Liver (tissue), 9 donors: ENCODE data around the gene MAP3K3. TPM values are rescaled to one million over a fixed set of nuclear protein-coding genes. Genes with fewer than 3 reads are reported as not detected.

Experiments
- DNase-seq: peaks from one replicate; pipeline ENCODE4 v3.0.0-alpha.2; 2017; ENCODE audit warnings: low spot score
- H3K27ac ChIP-seq, 2 donors: one replicate each; pipeline ENCODE4 v1.7.0; 2013; ENCODE audit warnings: inconsistent platforms in 2 of 2, low read length in 2 of 2, control low read depth in 1 of 2, low read depth in 1 of 2, mild to moderate bottlenecking in 1 of 2
- H3K27me3 ChIP-seq, 4 donors: one replicate each; pipeline versions ENCODE4 v1.6.1 to v1.7.0; 2013; ENCODE audit warnings: low read length in 3 of 4, inconsistent platforms in 1 of 4, mild to moderate bottlenecking in 1 of 4, moderate library complexity in 1 of 4; ENCODE audit not compliant: control insufficient read depth in 4 of 4, insufficient read depth in 4 of 4
- H3K36me3 ChIP-seq, 4 donors: one replicate each; pipeline versions ENCODE4 v1.6.1 to v1.7.0; 2013; ENCODE audit warnings: low read length in 3 of 4, mild to moderate bottlenecking in 3 of 4, low read depth in 1 of 4, moderate library complexity in 1 of 4; ENCODE audit not compliant: control insufficient read depth in 4 of 4, insufficient read depth in 3 of 4
- H3K4me1 ChIP-seq, 4 donors: one replicate each; pipeline versions ENCODE4 v1.6.1 to v1.7.0; 2013; ENCODE audit warnings: low read length in 3 of 4, mild to moderate bottlenecking in 3 of 4, moderate library complexity in 1 of 4; ENCODE audit not compliant: control insufficient read depth in 4 of 4, insufficient read depth in 4 of 4
- H3K4me3 ChIP-seq, 3 donors: one replicate each; pipeline versions ENCODE4 v1.6.1 to v1.7.0; 2013; ENCODE audit warnings: low read length in 3 of 3, control low read depth in 1 of 3, low read depth in 1 of 3, mild to moderate bottlenecking in 1 of 3
- H3K9ac ChIP-seq, 2 donors: one replicate each; pipeline ENCODE4 v1.7.0; 2013; ENCODE audit warnings: low read length in 2 of 2, mild to moderate bottlenecking in 2 of 2, moderate library complexity in 2 of 2, control low read depth in 1 of 2, low read depth in 1 of 2
- H3K9me3 ChIP-seq, 4 donors: one replicate each; pipeline versions ENCODE4 v1.6.1 to v1.7.0; 2013; ENCODE audit warnings: low read length in 3 of 4; ENCODE audit not compliant: control insufficient read depth in 4 of 4
- ATF3 ChIP-seq: IDR thresholded peaks from 2 replicates; pipeline ENCODE4 v1.6.1; 2016; ENCODE audit warnings: antibody characterized with exemption
- CTCF ChIP-seq: fragments of 150-350 bp; IDR thresholded peaks from 2 replicates; pipeline ENCODE4 v1.5.1; 2017; ENCODE audit warnings: improper control_type of control experiment, low read depth, low read length; ENCODE audit not compliant: missing input control
- EGR1 ChIP-seq, 2 donors: IDR thresholded peaks; 2 replicates each; pipeline ENCODE4 v1.6.1; 2016 to 2018; ENCODE audit warnings: antibody characterized with exemption in 2 of 2, low read depth in 2 of 2
- FOXA1 ChIP-seq: IDR thresholded peaks from 2 replicates; pipeline ENCODE4 v1.6.1; 2016; ENCODE audit warnings: antibody characterized with exemption
- FOXA2 ChIP-seq: IDR thresholded peaks from 2 replicates; pipeline ENCODE4 v1.6.1; 2016; ENCODE audit warnings: antibody characterized with exemption
- GABPA ChIP-seq, 2 donors: IDR thresholded peaks in 1 of 2; conservative IDR thresholded peaks in 1 of 2; 2 replicates each; pipeline ENCODE4 v1.6.1; 2016; ENCODE audit warnings: antibody characterized with exemption in 2 of 2, mild to moderate bottlenecking in 1 of 2, moderate library complexity in 1 of 2
- HNF4A ChIP-seq, 2 donors: conservative IDR thresholded peaks; 2 replicates each; pipeline ENCODE4 v1.6.1; 2016; ENCODE audit warnings: antibody characterized with exemption in 2 of 2, mild to moderate bottlenecking in 2 of 2
- HNF4G ChIP-seq: IDR thresholded peaks from 2 replicates; pipeline ENCODE4 v1.6.1; 2016; ENCODE audit warnings: antibody characterized with exemption
- JUND ChIP-seq, 2 donors: IDR thresholded peaks; 2 replicates each; pipeline ENCODE4 v1.6.1; 2016; ENCODE audit warnings: antibody characterized with exemption in 2 of 2
- MAX ChIP-seq: IDR thresholded peaks from 2 replicates; pipeline ENCODE4 v1.6.1; 2016; ENCODE audit warnings: antibody characterized with exemption
- NR2F2 ChIP-seq: IDR thresholded peaks from 2 replicates; pipeline ENCODE4 v1.6.1; 2016; ENCODE audit warnings: antibody characterized with exemption
- RAD21 ChIP-seq, 2 donors: IDR thresholded peaks; 2 replicates each; pipeline ENCODE4 v1.6.1; 2016; ENCODE audit warnings: antibody characterized with exemption in 2 of 2, mild to moderate bottlenecking in 2 of 2
- REST ChIP-seq: IDR thresholded peaks from 2 replicates; pipeline ENCODE4 v1.6.1; 2016; ENCODE audit warnings: antibody characterized with exemption, mild to moderate bottlenecking
- RXRA ChIP-seq, 2 donors: IDR thresholded peaks; 2 replicates each; pipeline ENCODE4 v1.6.1; 2017 to 2018; ENCODE audit warnings: antibody characterized with exemption in 2 of 2, mild to moderate bottlenecking in 1 of 2
- TAF1 ChIP-seq: conservative IDR thresholded peaks from 2 replicates; pipeline ENCODE4 v1.6.1; 2016; ENCODE audit warnings: antibody characterized with exemption, mild to moderate bottlenecking
- YY1 ChIP-seq: IDR thresholded peaks from 2 replicates; pipeline ENCODE4 v1.6.1; 2016; ENCODE audit warnings: antibody characterized with exemption, mild to moderate bottlenecking
- ZBTB33 ChIP-seq: IDR thresholded peaks from 2 replicates; pipeline ENCODE4 v1.6.1; 2016; ENCODE audit warnings: antibody characterized with exemption
- WGBS: extraction: QIAGEN DNeasy Blood & Tissue Kit; methylation state at CpG from one replicate; pipeline ENCODE4 v1.1.7; 2013; 5-methylcytosine and 5-hydroxymethylcytosine counted together
- polyA plus RNA-seq, 2 donors: library from polyadenylated mRNA; stranded (reverse) in 1 of 2; unstranded in 1 of 2; fragments of 200-250 nt in 1 of 2; fragments of >200 nt in 1 of 2; fragmentation: Nextera tagmentation in 1 of 2; extraction: Ambion mirVana in 1 of 2; gene quantifications; one replicate each; pipeline versions ENCODE4 v1.2.1 to v1.2.3, GENCODE V29; 2013 to 2015
- total RNA-seq, 2 donors: library from RNA; depleted of rRNA; stranded (reverse); fragments of >200 nt; gene quantifications; one replicate each; pipeline ENCODE4 v1.2.3, GENCODE V29; 2014
- donor health status: healthy.
- donor health status: healthy.
- donor health status: healthy.
- donor health status: healthy.
- donor health status: healthy.

Gene MAP3K3
- total and polyA plus RNA-seq, 4 donors: 3.9 to 28.7 (median 11.0) TPM

GRCh38 chr17:63635787-63636186, 13.6 kb downstream of the MAP3K3 start:
- Histone ChIP-seq H3K4me1 (peaks cover 0 to 9% (median 2%) of the 10 kb centered on the region in 4 donors), H3K27me3 (no peaks in the 10 kb centered on the region), H3K9me3 (no peaks in the 10 kb centered on the region), H3K4me3 (no peak overlapping the region), H3K27ac (no peak overlapping the region), H3K9ac (no peak overlapping the region), H3K36me3 (peaks cover 5 to 13% (median 8%) of the 10 kb centered on the region in 4 donors)
- no peak for DNase-seq
- no peak for TF ChIP-seq HNF4A (conservative IDR thresholded peaks at IDR 0.05)
- TF ChIP-seq RAD21 (IDR thresholded peaks at IDR 0.05): no peak
- no peak for TF ChIP-seq HNF4G
- TF ChIP-seq GABPA (IDR thresholded peaks at IDR 0.05 in 1 of 2, conservative IDR thresholded peaks at IDR 0.05 in 1 of 2): no peak
- no peak for TF ChIP-seq YY1
- TF ChIP-seq CTCF: no peak
- no peak for TF ChIP-seq ATF3
- 96% methylated on average over 2 of the region's 2 CpGs for WGBS

GRCh38 chr17:63639125-63639524, 16.9 kb downstream of the MAP3K3 start:
- H3K36me3 ChIP-seq: peaks cover 3 to 13% (median 4%) of the 10 kb centered on the region in 4 donors
- no peak for TF ChIP-seq ZBTB33
- TF ChIP-seq CTCF: no peak
- no peak for TF ChIP-seq HNF4G
- no peak for TF ChIP-seq EGR1 (IDR thresholded peaks at IDR 0.05; ENCODE audit: low read depth in 2 of 2)
- TF ChIP-seq RXRA (IDR thresholded peaks at IDR 0.05): no peak
- TF ChIP-seq JUND (IDR thresholded peaks at IDR 0.05): no peak
- no peak for TF ChIP-seq MAX
- no peak for TF ChIP-seq ATF3
- TF ChIP-seq NR2F2: no peak
- no peak for TF ChIP-seq FOXA1
- TF ChIP-seq REST: no peak
- TF ChIP-seq GABPA (IDR thresholded peaks at IDR 0.05 in 1 of 2, conservative IDR thresholded peaks at IDR 0.05 in 1 of 2): no peak
- TF ChIP-seq YY1: no peak
- no peak for TF ChIP-seq TAF1
- no peak for TF ChIP-seq FOXA2
- TF ChIP-seq HNF4A (conservative IDR thresholded peaks at IDR 0.05): no peak
- H3K9me3 ChIP-seq: no peaks in the 10 kb centered on the region
- 71% methylated on average over 1 of the region's 1 CpG for WGBS
- H3K9ac ChIP-seq: no peak overlapping the region
- no peak overlapping the region for H3K4me3 ChIP-seq
- H3K27me3 ChIP-seq: no peaks in the 10 kb centered on the region
- no peak overlapping the region for H3K27ac ChIP-seq
- no peaks in the 10 kb centered on the region for H3K4me1 ChIP-seq
- no peak for DNase-seq
